HCT116 (cell line): Measurements from ENCODE around the gene NEK7.

Experiments
- CEBPB ChIP-seq: IDR thresholded peaks from 2 replicates; pipeline ENCODE4 v1.6.1; 2012; ENCODE audit warnings: low read depth
- CTCF ChIP-seq, 3 experiments: fragments of 200-600 bp in 1 of 3; sonication (generic) in 1 of 3; IDR thresholded peaks in 2 of 3; conservative IDR thresholded peaks in 1 of 3; 2 replicates each; pipeline ENCODE4 v1.5.1; 2012 to 2017; ENCODE audit warnings: low read depth in 2 of 3, low read length in 2 of 3, antibody characterized with exemption in 1 of 3, borderline replicate concordance in 1 of 3, control low read depth in 1 of 3, mild to moderate bottlenecking in 1 of 3, mixed read lengths in 1 of 3, mixed run types in 1 of 3, moderate library complexity in 1 of 3; ENCODE audit not compliant: insufficient read depth in 1 of 3
- ELF1 ChIP-seq: IDR thresholded peaks from 2 replicates; pipeline ENCODE4 v1.6.1; 2012; ENCODE audit warnings: low read depth, borderline replicate concordance
- EZH2 ChIP-seq: fragments of 200-600 bp; sonication (generic); IDR thresholded peaks from 2 replicates; pipeline ENCODE4 v1.6.1; 2017; ENCODE audit warnings: antibody characterized with exemption, mixed run types
- EZH2phosphoT487 ChIP-seq: fragments of 200-600 bp; IDR thresholded peaks from 2 replicates; pipeline ENCODE4 v1.6.1; 2018; ENCODE audit warnings: antibody characterized with exemption, borderline replicate concordance
- FOSL1 ChIP-seq: IDR thresholded peaks from 2 replicates; pipeline ENCODE4 v1.6.1; 2012; ENCODE audit warnings: low read depth
- JUND ChIP-seq: IDR thresholded peaks from 2 replicates; pipeline ENCODE4 v1.6.1; 2012
- POLR2A ChIP-seq: IDR thresholded peaks from 2 replicates; pipeline ENCODE4 v1.7.0; 2011; ENCODE audit warnings: borderline replicate concordance; ENCODE audit not compliant: insufficient read depth, insufficient read length; ENCODE audit errors: extremely low read depth
- RAD21 ChIP-seq: IDR thresholded peaks from 2 replicates; pipeline ENCODE4 v1.6.1; 2012; ENCODE audit warnings: low read depth, mild to moderate bottlenecking
- SP1 ChIP-seq: IDR thresholded peaks from 2 replicates; pipeline ENCODE4 v1.6.1; 2012; ENCODE audit warnings: low read depth
- SRF ChIP-seq: IDR thresholded peaks from 2 replicates; pipeline ENCODE4 v1.6.1; 2012; ENCODE audit warnings: low read depth
- YY1 ChIP-seq: IDR thresholded peaks from 2 replicates; pipeline ENCODE4 v1.6.1; 2011; ENCODE audit warnings: low read length, low read depth, moderate library complexity, mild to moderate bottlenecking; ENCODE audit not compliant: insufficient replicate concordance; ENCODE audit errors: extremely low read depth
- TF ChIP-seq, protein P1 (sequence below): IDR thresholded peaks from 2 replicates; pipeline ENCODE4 v1.6.1; 2012
- TF ChIP-seq, protein P2 (sequence below): IDR thresholded peaks from 2 replicates; pipeline ENCODE4 v1.6.1; 2012

- TF ChIP-seq CTCF (IDR thresholded peaks at IDR 0.05 in 2 of 3, conservative IDR thresholded peaks at IDR 0.05 in 1 of 3; ENCODE audit: borderline replicate concordance in 1 of 3, insufficient read depth in 1 of 3, low read depth in 2 of 3, low read length in 2 of 3): no peak
- TF ChIP-seq ELF1: no peak
- TF ChIP-seq CEBPB: no peak
- TF ChIP-seq YY1: no peak
- no peak for TF ChIP-seq EZH2
- TF ChIP-seq, protein P1, sequence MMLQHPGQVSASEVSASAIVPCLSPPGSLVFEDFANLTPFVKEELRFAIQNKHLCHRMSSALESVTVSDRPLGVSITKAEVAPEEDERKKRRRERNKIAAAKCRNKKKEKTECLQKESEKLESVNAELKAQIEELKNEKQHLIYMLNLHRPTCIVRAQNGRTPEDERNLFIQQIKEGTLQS: no peak
- no peak for TF ChIP-seq SRF
- TF ChIP-seq JUND: no peak
- TF ChIP-seq RAD21: no peak
- TF ChIP-seq POLR2A: no peak
- TF ChIP-seq EZH2phosphoT487: no peak
- TF ChIP-seq FOSL1: no peak
- TF ChIP-seq, protein P2, sequence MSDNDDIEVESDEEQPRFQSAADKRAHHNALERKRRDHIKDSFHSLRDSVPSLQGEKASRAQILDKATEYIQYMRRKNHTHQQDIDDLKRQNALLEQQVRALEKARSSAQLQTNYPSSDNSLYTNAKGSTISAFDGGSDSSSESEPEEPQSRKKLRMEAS: no peak
- TF ChIP-seq SP1: no peak
Observed at GRCh38 chr1:198134252-198134651, 22.5 kb upstream of the NEK7 start.
